ENCODE results near the gene RUBCNL.

DNA sequence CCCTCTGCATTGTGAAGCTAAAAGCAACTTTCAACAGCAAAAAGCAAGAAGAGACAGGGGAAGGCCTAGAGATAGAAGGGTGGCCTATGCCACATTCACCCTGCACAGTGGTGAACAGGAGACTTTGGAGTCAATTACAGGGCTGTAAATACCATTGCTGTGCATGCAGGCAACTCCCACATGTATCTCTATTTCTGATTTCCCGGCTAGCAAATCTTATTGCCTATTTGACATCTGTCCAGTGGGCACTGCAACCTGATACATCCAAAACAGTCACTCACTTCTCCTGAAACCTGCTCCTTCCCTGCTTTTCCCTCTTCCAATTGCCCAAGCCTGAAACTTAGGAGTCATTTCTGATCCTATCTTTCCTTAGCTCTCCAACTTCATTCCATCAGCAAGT is 13.4 kb downstream of the RUBCNL start:
- TF ChIP-seq, protein P1, sequence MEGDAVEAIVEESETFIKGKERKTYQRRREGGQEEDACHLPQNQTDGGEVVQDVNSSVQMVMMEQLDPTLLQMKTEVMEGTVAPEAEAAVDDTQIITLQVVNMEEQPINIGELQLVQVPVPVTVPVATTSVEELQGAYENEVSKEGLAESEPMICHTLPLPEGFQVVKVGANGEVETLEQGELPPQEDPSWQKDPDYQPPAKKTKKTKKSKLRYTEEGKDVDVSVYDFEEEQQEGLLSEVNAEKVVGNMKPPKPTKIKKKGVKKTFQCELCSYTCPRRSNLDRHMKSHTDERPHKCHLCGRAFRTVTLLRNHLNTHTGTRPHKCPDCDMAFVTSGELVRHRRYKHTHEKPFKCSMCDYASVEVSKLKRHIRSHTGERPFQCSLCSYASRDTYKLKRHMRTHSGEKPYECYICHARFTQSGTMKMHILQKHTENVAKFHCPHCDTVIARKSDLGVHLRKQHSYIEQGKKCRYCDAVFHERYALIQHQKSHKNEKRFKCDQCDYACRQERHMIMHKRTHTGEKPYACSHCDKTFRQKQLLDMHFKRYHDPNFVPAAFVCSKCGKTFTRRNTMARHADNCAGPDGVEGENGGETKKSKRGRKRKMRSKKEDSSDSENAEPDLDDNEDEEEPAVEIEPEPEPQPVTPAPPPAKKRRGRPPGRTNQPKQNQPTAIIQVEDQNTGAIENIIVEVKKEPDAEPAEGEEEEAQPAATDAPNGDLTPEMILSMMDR (IDR thresholded peaks at IDR 0.05), result no peak
- TF ChIP-seq POLR2A (IDR thresholded peaks at IDR 0.05) (no peak), EP300 (IDR thresholded peaks at IDR 0.05) (no peak)

All from ovary (tissue), 3 donors.